NCI-H82 treated with DMSO at 0.1 percent for 48 hours (cell line): ENCODE measurements around the gene RAD9B.
A peak's percentile ranks its signal among the peaks of the same experiment; 100 is the strongest.
"Not testable (repeated sequence)": the region's sequence is repeated elsewhere in the genome, so short reads cannot be mapped to it uniquely, and the experiment has no call there.

Experiments used
- DNase-seq: peaks from one replicate; lab custom pipeline; 2025; ENCODE audit not compliant: unreplicated experiment; lab: John Stamatoyannopoulos, UW

RAD9B gene

GRCh38 chr12:110520876-110521712 is 19.0 kb downstream of the RAD9B start:
- not testable (repeated sequence) for DNase-seq

DNA sequence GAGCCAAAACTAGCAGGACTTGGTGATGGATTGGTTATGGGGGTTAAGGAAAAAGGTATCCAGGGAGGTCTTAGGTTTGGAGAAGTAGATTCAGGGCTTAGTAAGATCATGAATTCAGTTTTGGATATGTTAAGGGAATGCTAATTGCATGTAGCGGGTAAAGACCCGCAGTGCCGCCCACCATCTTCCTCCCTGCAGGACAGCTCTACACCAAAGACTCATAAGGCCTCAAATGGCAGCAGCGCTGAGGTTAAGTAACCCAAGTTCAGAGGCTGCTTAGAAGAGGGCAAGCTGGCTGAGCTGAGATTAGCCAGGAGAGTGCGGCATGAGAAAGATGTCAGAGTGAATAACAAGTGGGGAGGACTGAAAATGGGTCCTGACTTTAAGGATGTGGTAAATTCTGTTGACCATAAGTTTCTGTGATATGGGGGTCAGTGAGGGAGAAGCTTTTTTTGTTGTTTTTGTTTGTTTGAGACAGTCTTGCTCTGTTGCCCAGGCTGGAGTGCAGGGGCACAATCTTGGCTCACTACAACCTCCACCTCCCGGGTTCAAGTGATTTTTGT is 26.2 kb downstream of the RAD9B start:
- DNase-seq, result no peak

- DNase-seq, result no peak
Observed at GRCh38 chr12:110530511-110530910, 28.4 kb downstream of the RAD9B start.

DNA sequence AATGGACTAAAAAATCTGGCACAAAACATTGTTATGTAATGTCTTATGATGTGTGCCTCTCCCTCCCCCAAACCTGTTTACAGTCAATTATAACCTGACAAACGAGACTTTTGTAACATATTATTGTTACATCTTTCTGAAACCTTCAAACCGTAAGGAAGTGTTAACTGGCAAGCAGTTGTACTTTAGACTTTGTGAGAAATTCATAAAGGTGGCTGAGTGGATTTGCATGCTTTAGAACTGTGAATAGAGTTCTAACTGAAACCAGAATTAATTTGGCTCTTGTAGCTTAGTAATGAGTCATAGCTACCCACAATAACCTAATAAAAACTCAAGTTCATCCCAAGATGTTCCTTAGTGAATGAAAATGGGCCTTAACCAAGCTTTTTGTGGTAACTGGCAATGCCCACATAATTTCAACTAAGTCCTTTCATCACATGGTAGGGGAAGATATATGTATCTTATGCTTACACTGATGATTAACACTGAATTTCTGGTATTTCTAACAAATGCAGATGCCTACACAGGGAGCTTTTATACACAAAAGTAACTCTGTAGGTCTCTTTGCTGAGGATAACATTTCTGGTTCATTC is 29.7 kb downstream of the RAD9B start:
- no peak for DNase-seq

- DNase-seq, result no peak
Observed at GRCh38 chr12:110532644-110533043, 30.5 kb downstream of the RAD9B start.

GRCh38 chr12:110533607-110534006 is 31.5 kb downstream of the RAD9B start:
- no peak for DNase-seq

DNA sequence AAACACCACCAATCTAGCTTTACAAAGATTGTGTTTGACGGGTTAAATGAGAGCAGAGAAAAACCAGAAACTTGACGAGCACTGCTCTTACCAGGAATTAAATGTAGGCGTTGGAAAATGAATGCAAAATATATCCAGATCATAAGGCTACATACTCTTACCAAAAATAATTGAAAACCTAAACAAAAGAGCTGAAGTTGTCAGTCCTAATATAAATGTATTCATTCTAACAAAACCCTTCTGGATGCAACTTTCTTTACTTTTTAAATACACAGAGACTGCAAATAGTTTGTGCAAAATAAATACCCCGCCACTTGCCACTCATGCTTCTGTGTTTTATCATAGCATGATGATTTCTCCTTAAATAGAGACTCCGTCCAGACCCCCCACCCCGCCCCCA is 32.7 kb downstream of the RAD9B start:
- no peak for DNase-seq

- no peak for DNase-seq
Observed at GRCh38 chr12:110536834-110537604, 34.9 kb downstream of the RAD9B start.

DNA sequence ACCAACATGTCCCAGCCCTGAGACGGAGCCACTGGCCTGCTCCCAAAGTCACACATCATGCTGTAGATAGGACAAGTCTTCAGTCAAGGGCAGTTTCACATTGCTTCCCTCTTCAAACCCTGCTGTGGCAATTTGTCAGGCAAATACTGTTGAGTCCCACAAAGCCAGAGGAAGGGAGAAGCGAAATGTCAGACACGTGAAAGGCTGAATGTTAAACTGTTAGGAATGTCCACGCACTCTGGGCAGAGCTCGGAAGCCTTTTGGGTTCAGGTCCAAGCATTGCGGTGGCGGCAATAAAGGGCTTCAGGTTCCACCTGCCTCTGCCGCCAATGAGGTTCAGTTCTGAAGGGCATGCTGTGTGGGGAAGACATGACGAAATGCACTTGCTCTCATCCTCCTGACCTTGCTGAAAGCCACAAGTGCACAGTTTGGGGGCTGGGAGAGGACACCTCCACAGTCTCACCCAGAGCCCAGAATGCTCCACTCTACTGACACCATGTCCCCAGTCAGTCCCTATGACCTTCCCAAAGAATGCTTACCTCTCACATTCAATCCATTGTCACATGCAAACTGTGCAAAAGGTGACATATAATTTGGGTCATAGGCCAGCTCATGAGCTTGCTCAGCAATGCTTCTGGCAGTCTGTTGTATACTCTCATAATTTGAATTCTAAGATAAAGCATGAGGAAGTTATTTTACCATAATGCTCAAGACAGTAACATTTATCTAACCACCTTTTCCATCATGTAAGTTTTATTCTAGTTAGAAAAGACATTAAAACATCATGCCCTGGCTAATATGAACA is 35.7 kb downstream of the RAD9B start:
- DNase-seq, result no peak

DNA sequence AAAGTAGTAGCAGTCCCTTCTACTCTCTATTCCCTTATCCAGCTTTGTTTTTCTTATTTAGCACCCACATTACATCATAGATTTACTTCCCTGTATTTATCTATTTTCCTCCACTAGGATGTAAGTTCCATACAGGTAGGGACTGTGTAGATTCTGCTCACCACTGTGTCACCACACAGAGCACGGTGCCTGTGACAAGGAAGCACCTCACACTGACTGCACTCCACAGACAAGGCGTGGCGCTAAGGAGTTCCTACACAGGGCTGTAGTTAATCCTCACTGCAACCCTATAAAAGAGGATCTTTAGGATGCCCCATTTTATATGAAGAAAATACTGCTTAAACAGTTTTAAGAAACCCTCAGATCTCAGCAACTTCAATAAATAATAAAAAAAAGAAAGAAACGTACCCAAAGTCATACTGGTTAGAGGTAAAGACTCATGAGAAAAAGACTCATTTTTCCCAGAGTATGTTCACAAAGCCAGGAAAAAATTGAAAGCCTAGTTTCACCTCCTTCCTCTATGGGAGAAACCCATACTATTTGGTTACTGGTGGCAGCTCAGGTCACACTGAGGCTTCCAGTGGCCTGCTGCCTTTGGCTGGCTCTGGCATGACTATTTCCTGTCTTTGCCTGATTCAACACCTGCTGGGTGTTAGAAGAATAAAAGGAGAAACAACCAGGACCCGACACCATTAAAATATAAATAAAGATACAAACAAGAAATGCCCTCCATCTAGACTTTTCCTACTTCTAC is 36.9 kb downstream of the RAD9B start:
- DNase-seq, result no peak

DNA sequence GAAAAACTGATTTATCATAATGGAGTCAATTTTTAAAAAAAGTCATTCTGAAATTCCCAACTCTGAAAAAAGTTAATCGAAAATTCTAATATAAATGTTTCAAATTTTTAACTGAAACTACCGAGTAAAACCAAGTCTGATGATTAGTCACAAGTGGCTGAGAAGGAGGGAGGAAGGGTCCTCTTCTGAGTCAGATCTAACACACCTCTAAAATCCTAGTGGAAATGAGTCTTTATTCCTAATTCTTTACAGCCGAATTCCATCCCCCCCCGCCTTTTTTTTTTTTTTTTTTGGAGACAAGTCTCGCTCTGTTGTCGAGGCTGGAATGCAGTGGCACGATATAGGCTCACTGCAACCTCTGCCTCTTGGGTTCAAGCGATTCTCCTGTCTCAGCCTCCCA is 37.9 kb downstream of the RAD9B start:
- DNase-seq, result no peak

GRCh38 chr12:110543252-110543959 is 41.3 kb downstream of the RAD9B start:
- DNase-seq, result peak; percentile 14

DNA sequence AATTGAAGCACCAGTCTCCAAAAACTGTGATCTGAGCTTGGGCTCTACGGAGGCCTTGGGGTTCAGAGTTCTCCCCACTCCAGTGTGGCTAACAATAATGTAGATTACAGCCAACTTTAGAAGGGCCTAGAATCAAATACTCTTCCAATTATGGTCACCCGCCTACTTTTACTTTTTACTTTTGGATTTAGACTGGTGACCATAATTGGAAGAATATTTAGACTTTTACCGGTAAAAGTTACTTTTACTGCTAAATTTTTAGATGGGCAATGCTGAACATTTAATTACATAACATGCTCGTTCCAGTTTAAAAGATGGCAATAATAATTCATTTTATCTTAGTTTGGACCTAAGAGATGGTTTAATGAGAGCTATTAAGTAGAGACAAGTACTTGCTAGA is 41.8 kb downstream of the RAD9B start:
- no peak for DNase-seq

- DNase-seq, result not testable (repeated sequence)
Observed at GRCh38 chr12:110545259-110545658, 43.1 kb downstream of the RAD9B start.

DNA sequence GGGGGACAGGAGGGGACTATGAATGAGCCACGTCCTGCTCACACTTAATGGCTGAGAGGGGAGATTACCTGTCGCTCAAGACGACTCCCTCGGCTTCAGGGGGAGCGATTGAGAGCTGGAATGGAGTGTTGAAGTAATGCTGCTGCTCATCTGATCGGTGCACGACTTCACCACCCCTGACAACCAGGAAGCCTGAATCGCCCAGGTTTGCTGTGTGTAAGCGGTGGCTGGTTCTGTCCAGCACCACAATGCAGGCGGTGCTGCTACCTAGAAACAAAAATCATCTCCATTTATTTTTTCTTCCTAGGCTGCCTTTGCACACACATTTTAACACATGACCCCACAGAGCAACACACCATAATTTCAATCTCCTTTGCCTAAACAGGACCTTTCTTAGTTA is 43.7 kb downstream of the RAD9B start:
- DNase-seq, result no peak

DNA sequence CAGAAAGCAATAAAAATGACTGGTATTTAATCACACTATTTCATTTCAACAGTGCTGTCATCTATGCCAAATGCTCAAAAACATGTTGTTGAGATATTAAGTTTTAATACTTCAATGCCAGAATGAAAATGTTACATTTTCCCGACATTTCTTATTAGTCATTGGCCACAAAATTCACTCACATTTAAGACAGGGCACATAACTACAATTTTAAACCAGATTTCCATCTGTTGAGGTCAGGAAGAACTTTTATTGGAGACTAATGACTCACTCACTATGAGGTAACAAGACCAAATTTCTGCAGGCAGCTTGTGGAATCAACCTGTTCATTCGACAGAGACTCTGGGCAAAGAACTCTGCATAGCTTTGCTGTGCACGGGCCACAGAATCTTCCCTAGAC is 44.2 kb downstream of the RAD9B start:
- no peak for DNase-seq

DNA sequence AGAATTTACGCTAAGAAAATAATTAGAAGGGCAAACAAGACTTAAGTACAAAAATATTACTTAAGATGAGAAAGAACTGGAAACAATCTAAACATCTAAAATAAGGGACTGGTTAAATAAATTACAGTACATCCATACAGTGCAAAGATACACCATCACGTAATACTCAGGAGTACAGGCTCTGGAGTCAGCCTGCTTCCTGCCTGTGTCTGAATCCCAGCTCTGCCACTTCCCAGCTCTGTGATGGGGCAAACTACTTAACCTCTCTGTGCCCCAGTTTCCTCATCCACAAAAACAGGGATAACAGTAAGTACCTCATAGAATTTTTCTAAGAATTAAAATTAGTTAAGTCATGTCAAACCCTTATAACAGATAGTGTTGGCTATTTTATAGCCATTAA is 45.0 kb downstream of the RAD9B start:
- DNase-seq, result no peak

DNA sequence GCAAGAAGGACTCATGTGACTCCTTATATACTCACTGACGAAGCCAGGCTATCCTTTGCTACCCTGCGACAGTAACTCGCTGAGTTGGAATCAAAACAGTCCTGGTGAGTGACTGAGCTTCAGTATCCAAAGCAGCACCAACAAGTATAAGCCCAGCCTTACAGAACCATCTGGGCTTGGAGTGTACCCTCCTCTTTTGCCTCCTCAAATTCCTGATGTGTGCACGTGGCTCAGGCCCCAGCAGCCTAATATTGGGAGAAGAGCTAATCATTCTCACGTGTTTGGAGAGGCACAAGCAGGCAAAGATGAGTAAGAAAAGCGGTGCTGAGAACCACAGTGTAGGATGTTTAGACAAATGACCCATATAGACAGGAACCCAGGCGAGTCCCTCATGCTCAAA is 46.5 kb downstream of the RAD9B start:
- no peak for DNase-seq

DNA sequence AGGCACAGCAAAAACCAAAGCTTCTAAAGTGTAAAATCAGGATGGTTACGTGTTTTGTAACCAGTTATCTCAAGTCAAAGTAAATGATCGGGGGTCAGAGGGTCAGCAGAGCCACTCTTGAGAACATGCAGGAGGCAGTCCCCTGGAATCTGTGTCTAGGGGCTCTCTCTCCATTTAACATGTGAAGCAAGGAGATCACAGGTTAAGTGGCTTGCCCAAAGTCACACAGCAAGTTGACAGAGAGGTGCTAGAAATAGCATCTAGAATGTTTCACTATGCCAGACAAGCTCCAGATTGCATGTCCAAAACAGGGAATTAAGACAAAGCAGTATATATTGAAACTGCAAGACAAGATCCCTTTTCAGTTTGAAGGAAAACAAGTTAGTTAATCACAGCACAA is 47.6 kb downstream of the RAD9B start:
- DNase-seq, result no peak

DNA sequence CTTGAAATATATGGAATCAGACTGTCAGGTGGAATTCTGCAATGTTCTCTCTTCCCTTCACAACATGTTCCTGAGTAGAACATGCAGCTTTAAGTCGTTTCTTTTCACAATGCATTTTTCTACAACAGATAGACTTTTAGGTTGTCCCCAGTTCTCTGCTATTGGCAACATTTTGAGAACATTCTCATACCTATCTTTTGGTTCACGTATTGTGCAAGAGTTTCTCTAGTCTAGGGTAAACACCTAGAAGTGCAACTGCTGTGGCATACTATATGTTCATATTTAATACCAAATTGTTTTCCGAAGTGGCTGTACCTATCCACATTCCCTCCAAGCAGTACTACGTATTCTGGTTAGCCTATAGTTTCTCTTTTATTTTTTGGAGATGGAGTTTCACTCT is 48.9 kb downstream of the RAD9B start:
- DNase-seq, result no peak
